ENCODE measurements around the gene AMER2.

AMER2 gene

DNA sequence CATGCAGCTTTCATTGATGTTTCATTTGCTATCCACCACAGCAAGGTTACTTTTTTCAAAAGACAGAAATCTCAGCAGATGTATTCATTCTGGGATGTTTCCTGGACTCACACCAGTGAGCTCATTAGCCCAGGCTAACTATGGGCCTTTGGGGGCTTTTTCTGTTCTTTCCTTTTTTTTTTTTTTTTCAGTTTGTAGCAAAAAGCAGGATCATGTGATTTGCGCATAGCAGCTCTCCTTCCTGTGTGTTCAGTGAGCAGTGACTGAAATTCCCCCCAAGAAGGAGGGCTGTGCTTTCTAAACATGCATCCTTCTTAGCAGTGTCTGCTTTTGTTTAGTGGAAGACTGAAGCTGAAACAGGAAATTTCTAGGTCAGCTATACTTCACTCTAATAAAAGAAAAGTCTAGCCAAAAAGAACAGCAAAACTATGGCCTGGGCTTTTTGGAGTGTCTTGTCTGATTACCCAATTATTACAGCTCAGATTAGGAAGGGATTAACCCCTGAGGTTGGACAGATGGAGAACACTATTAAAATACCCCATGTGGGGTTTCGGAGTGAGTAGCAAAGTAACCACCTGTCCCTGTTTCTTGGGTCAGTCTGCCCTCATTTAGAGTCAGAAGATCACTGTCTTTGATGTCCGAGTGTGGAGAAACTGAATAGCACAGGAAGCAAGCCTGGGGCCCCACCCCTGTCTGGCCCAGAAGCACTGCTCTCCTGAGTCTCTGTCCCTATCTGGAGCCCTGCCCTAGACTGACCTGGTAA lies 8.9 kb upstream of the AMER2 start:
- TF ChIP-seq, protein P1, sequence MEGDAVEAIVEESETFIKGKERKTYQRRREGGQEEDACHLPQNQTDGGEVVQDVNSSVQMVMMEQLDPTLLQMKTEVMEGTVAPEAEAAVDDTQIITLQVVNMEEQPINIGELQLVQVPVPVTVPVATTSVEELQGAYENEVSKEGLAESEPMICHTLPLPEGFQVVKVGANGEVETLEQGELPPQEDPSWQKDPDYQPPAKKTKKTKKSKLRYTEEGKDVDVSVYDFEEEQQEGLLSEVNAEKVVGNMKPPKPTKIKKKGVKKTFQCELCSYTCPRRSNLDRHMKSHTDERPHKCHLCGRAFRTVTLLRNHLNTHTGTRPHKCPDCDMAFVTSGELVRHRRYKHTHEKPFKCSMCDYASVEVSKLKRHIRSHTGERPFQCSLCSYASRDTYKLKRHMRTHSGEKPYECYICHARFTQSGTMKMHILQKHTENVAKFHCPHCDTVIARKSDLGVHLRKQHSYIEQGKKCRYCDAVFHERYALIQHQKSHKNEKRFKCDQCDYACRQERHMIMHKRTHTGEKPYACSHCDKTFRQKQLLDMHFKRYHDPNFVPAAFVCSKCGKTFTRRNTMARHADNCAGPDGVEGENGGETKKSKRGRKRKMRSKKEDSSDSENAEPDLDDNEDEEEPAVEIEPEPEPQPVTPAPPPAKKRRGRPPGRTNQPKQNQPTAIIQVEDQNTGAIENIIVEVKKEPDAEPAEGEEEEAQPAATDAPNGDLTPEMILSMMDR (IDR thresholded peaks at IDR 0.05; ENCODE audit: low read depth, low read length): no peak
- Histone ChIP-seq H3K9me3 (ENCODE audit: severe bottlenecking) (no peaks in the 10 kb centered on the region), H3K27ac (peak overlapping the region; percentile 95), H3K27me3 (ENCODE audit: insufficient read depth, low read depth, severe bottlenecking) (no peaks in the 10 kb centered on the region), H3K4me3 (ENCODE audit: low read depth, low read length) (peak overlapping the region; percentile 56), H3K36me3 (peaks cover 12% of the 10 kb centered on the region)
- DNase-seq: peak; percentile 97

DNA sequence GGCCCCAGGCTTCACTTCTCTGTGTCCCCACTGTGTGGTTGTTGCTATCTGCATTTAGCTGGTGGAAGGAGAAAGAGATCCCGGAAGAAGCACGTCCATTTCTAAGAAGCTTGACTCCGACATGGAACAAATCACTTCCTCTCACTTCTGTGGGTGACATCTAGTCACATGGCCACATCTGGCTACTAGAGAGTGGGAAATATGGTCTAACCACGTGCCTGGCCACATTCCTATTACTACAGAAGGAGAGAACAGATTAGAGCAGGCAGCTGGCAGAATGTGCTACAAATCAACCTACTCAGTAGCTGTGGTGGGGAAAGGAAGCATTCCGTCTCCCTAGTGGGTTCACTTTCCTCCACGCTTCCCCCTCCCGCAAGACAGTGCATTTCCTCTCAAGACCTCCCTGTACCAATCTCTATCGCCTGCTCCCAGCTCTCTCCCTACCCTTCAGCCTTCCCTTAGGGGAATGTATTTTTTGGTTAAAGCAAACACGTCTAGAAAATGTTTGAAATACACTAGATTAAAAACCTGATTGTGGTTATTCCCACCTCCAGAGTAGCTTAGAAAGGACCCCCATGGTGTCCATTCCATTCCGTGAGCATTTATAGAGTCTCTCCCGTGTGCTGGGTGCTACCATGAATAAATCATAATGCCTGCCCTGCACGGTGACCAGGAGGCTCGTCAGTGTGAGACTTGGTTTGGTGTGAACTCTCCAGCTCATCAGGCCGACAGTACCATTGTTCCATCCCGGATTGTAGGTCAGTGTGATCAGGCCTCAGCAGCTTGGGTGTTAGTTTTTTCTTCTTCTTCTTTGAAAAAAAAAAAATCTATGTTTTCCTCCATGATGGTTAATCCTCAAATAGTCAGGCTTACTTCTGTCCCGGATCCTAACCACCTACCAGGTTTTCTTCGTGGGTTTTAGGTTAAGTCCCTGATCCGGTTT lies 8.0 kb upstream of the AMER2 start:
- Histone ChIP-seq H3K27ac (peak overlapping the region; percentile 95), H3K27me3 (ENCODE audit: insufficient read depth, low read depth, severe bottlenecking) (no peaks in the 10 kb centered on the region), H3K36me3 (peaks cover 12% of the 10 kb centered on the region), H3K4me3 (ENCODE audit: low read depth, low read length) (peak overlapping the region; percentile 56), H3K9me3 (ENCODE audit: severe bottlenecking) (no peaks in the 10 kb centered on the region)
- TF ChIP-seq, protein P1 (IDR thresholded peaks at IDR 0.05; ENCODE audit: low read depth, low read length): no peak
- DNase-seq: peak; percentile 73

DNA sequence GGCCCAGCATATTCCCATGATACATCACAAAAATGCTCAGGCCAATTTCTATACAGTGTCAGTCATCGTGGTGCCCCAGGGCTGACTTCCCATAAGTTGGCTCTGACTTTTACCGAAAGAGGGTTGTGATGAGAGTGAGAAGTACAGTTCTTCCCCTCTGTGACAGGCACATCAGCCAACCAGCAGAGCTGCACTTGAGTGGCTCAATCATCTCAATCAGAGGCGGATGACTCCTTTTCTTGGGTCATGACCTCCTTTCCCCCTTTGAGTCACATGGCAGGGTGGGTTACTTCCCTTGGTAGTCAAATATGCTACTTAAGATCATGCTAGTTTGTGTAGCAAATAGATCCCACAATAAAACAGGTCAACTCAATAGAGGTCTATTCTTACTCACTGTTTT lies 6.9 kb upstream of the AMER2 start:
- no peaks in the 10 kb centered on the region for H3K9me3 ChIP-seq (ENCODE audit: severe bottlenecking)
- H3K27me3 ChIP-seq (ENCODE audit: insufficient read depth, low read depth, severe bottlenecking): no peaks in the 10 kb centered on the region
- H3K36me3 ChIP-seq: peaks cover 6% of the 10 kb centered on the region
- H3K27ac ChIP-seq: peak overlapping the region; percentile 95
- TF ChIP-seq, protein P1 (IDR thresholded peaks at IDR 0.05; ENCODE audit: low read depth, low read length): no peak
- DNase-seq: peak; percentile 68
- peak overlapping the region; percentile 56 for H3K4me3 ChIP-seq (ENCODE audit: low read depth, low read length)

DNA sequence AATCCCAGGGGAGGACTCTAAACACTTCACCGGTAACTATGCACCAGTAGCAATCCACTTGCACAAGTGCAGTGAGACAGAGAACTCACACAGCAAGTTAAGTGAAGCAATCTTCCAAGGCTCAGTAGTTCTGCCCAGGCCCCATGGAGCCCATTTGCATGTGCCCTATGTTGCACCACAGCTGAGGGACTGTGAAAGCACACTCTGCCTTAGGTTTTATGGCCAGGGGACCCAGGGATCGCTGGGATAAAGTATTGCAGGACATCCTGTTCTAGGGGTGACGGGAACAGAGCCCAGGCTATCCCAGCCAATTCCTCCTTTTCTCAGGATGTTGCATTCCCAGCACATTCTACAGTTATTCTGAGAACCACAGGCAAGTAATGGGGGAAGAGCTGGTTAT lies 6.0 kb upstream of the AMER2 start:
- TF ChIP-seq, protein P1 (IDR thresholded peaks at IDR 0.05; ENCODE audit: low read depth, low read length): no peak
- no peak for DNase-seq
- no peaks in the 10 kb centered on the region for H3K9me3 ChIP-seq (ENCODE audit: severe bottlenecking)

DNA sequence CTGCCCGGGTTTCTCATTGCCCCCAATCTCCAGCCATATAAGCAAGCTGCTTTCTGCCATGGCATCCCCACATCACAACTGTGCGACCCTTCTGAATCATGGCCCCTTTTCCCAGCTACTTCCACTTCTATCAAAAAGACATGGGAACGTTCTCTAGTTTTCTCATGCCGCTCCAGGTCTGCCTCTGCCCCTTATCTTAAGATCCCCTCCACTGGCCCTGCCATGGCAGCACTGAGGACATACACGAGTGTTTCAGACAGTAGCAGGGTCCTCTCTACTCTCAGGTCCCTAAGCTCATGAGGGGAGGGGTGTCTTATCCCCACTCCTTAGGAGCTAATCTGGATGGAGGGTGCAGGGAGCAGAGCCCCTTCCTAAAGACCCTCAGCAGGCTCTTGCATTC lies 5.5 kb upstream of the AMER2 start:
- H3K4me3 ChIP-seq (ENCODE audit: low read depth, low read length): no peak overlapping the region
- DNase-seq: no peak
- no peaks in the 10 kb centered on the region for H3K36me3 ChIP-seq
- TF ChIP-seq, protein P1 (IDR thresholded peaks at IDR 0.05; ENCODE audit: low read depth, low read length): no peak
- no peaks in the 10 kb centered on the region for H3K9me3 ChIP-seq (ENCODE audit: severe bottlenecking)
- no peaks in the 10 kb centered on the region for H3K27me3 ChIP-seq (ENCODE audit: insufficient read depth, low read depth, severe bottlenecking)
- H3K27ac ChIP-seq: peak overlapping the region; percentile 95

More for the DNA sequence above, 6.0 kb upstream of the AMER2 start:
- no peak overlapping the region for H3K4me3 ChIP-seq (ENCODE audit: low read depth, low read length)
- H3K36me3 ChIP-seq: peaks cover 3% of the 10 kb centered on the region
- no peaks in the 10 kb centered on the region for H3K27me3 ChIP-seq (ENCODE audit: insufficient read depth, low read depth, severe bottlenecking)
- peak overlapping the region; percentile 95 for H3K27ac ChIP-seq
